H9 (cell line): Measurements from ENCODE around the gene CACHD1. TPM values are rescaled to one million over a fixed set of nuclear protein-coding genes. Genes with fewer than 3 reads are reported as not detected.

Experiments
- DNase-seq: peaks from one replicate; pipeline ENCODE4 v3.0.0-alpha.2; 2017
- H2AFZ ChIP-seq: one replicate; pipeline ENCODE4 v1.6.1; 2013; ENCODE audit warnings: mild to moderate bottlenecking, low read length, control low read depth, moderate library complexity
- H2AK5ac ChIP-seq: 2 replicates; pipeline ENCODE4 v1.6.1; 2013; ENCODE audit warnings: low read length, control low read depth, mixed read lengths; ENCODE audit not compliant: insufficient read length
- H2BK120ac ChIP-seq: one replicate; pipeline ENCODE4 v1.6.1; 2013; ENCODE audit warnings: low read depth, mild to moderate bottlenecking, low read length, control low read depth, inconsistent platforms; ENCODE audit not compliant: poor library complexity, severe bottlenecking
- H2BK12ac ChIP-seq: 2 replicates; pipeline ENCODE4 v1.6.1; 2013; ENCODE audit warnings: low read length, control low read depth, mixed read lengths, low read depth; ENCODE audit not compliant: insufficient read length
- H2BK15ac ChIP-seq: 2 replicates; pipeline ENCODE4 v1.6.1; 2013; ENCODE audit warnings: low read depth, low read length, control low read depth
- H2BK20ac ChIP-seq: one replicate; pipeline ENCODE4 v1.6.1; 2013; ENCODE audit warnings: low read depth, mild to moderate bottlenecking, low read length, control low read depth, inconsistent platforms; ENCODE audit not compliant: poor library complexity, severe bottlenecking
- H2BK5ac ChIP-seq: 2 replicates; pipeline ENCODE4 v1.6.1; 2013; ENCODE audit warnings: low read length, control low read depth, mixed read lengths; ENCODE audit not compliant: insufficient read length
- H3K14ac ChIP-seq: 2 replicates; pipeline ENCODE4 v1.6.1; 2013; ENCODE audit warnings: low read length, control low read depth; ENCODE audit not compliant: insufficient read depth
- H3K18ac ChIP-seq: 2 replicates; pipeline ENCODE4 v1.6.1; 2013; ENCODE audit warnings: low read depth, mild to moderate bottlenecking, mixed read lengths, low read length, control low read depth; ENCODE audit not compliant: insufficient read length
- H3K23ac ChIP-seq: 2 replicates; pipeline ENCODE4 v1.6.1; 2013; ENCODE audit warnings: low read length, control low read depth, mixed read lengths, low read depth; ENCODE audit not compliant: insufficient read length
- H3K23me2 ChIP-seq: 2 replicates; pipeline ENCODE4 v1.6.1; 2013; ENCODE audit warnings: low read depth, mild to moderate bottlenecking, mixed read lengths, low read length, control low read depth; ENCODE audit not compliant: insufficient read length, poor library complexity, severe bottlenecking
- H3K27ac ChIP-seq: 2 replicates; pipeline ENCODE4 v1.5.1; 2013; ENCODE audit warnings: low read length, control low read depth, mixed read lengths, low read depth; ENCODE audit not compliant: insufficient read length
- H3K27me3 ChIP-seq: 2 replicates; pipeline ENCODE4 v1.6.1; 2013; ENCODE audit warnings: low read length, control low read depth, inconsistent platforms; ENCODE audit not compliant: insufficient read depth
- H3K4ac ChIP-seq: 2 replicates; pipeline ENCODE4 v1.6.1; 2013; ENCODE audit warnings: low read depth, mild to moderate bottlenecking, control low read depth, inconsistent platforms, low read length, moderate library complexity
- H3K4me1 ChIP-seq: 2 replicates; pipeline ENCODE4 v1.6.1; 2013; ENCODE audit warnings: low read length, control low read depth, inconsistent platforms; ENCODE audit not compliant: insufficient read depth
- H3K4me2 ChIP-seq: 2 replicates; pipeline ENCODE4 v1.6.1; 2013; ENCODE audit warnings: low read length, control low read depth, mixed read lengths; ENCODE audit not compliant: insufficient read length, insufficient read depth
- H3K56ac ChIP-seq: 2 replicates; pipeline ENCODE4 v1.6.1; 2013; ENCODE audit warnings: low read depth, mild to moderate bottlenecking, mixed read lengths, low read length, control low read depth; ENCODE audit not compliant: insufficient read length
- H3K79me1 ChIP-seq: 2 replicates; pipeline ENCODE4 v1.6.1; 2013; ENCODE audit warnings: low read depth, mild to moderate bottlenecking, moderate library complexity, low read length, control low read depth, inconsistent platforms; ENCODE audit not compliant: insufficient read depth, poor library complexity, severe bottlenecking
- H3K79me2 ChIP-seq: 2 replicates; pipeline ENCODE4 v1.6.1; 2013; ENCODE audit warnings: low read length, control low read depth, inconsistent platforms; ENCODE audit not compliant: insufficient read depth
- H3K9ac ChIP-seq: 2 replicates; pipeline ENCODE4 v1.6.1; 2013; ENCODE audit warnings: low read length, control low read depth, mixed read lengths; ENCODE audit not compliant: insufficient read length; ENCODE audit errors: extremely low read depth
- H3K9me3 ChIP-seq: one replicate; pipeline ENCODE4 v1.6.1; 2013; ENCODE audit warnings: low read depth, low read length, inconsistent platforms; ENCODE audit not compliant: control insufficient read depth
- H3T11ph ChIP-seq: one replicate; pipeline ENCODE4 v1.6.1; 2013; ENCODE audit warnings: mild to moderate bottlenecking, low read length, control low read depth, inconsistent platforms
- H4K20me1 ChIP-seq: one replicate; pipeline ENCODE4 v1.6.1; 2013; ENCODE audit not compliant: control insufficient read depth, insufficient read length, insufficient read depth
- H4K5ac ChIP-seq: 2 replicates; pipeline ENCODE4 v1.6.1; 2013; ENCODE audit warnings: low read depth, mild to moderate bottlenecking, mixed read lengths, low read length, control low read depth; ENCODE audit not compliant: insufficient read length
- H4K8ac ChIP-seq: replicated peaks from 2 replicates; pipeline ENCODE4 v1.6.1; 2013; ENCODE audit warnings: low read length, control low read depth, mixed read lengths, low read depth; ENCODE audit not compliant: insufficient read length
- H4K91ac ChIP-seq: 2 replicates; pipeline ENCODE4 v1.6.1; 2013; ENCODE audit warnings: low read depth, mild to moderate bottlenecking, moderate library complexity, mixed read lengths, low read length, control low read depth; ENCODE audit not compliant: insufficient read length
- H3K27ac Mint-ChIP-seq, 3 experiments: 2 replicates in 2 of 3; 3 replicates in 1 of 3; pipeline ENCODE4 v1.8.0; 2020 to 2021; ENCODE audit warnings: mixed read lengths in 3 of 3, mild to moderate bottlenecking in 1 of 3, moderate library complexity in 1 of 3
- H3K27me3 Mint-ChIP-seq: 2 replicates; pipeline ENCODE4 v1.8.0; 2021; ENCODE audit warnings: low read depth, mild to moderate bottlenecking, moderate library complexity, mixed read lengths
- H3K36me3 Mint-ChIP-seq, 3 experiments: 2 replicates in 2 of 3; 3 replicates in 1 of 3; pipeline ENCODE4 v1.8.0; 2020 to 2021; ENCODE audit warnings: low read depth in 3 of 3, mixed read lengths in 3 of 3; ENCODE audit not compliant: insufficient read depth in 1 of 3
- H3K4me1 Mint-ChIP-seq, 2 experiments: 2 replicates each; pipeline ENCODE4 v1.8.0; 2020; ENCODE audit warnings: mixed read lengths in 2 of 2
- H3K4me3 Mint-ChIP-seq, 2 experiments: 2 replicates in 1 of 2; 3 replicates in 1 of 2; pipeline ENCODE4 v1.8.0; 2020 to 2021; ENCODE audit warnings: mild to moderate bottlenecking in 2 of 2, mixed read lengths in 2 of 2, moderate library complexity in 1 of 2
- H3K9me3 Mint-ChIP-seq, 2 experiments: 2 replicates in 1 of 2; 3 replicates in 1 of 2; pipeline ENCODE4 v1.8.0; 2020; ENCODE audit warnings: mild to moderate bottlenecking in 2 of 2, mixed read lengths in 2 of 2, moderate library complexity in 1 of 2
- CTCF ChIP-seq: fragments of 200-600 bp; sonication (generic); conservative IDR thresholded peaks from 3 replicates; pipeline ENCODE4 v1.8.0; 2021; ENCODE audit warnings: antibody characterized with exemption, mild to moderate bottlenecking
- WGBS: extraction: QIAGEN DNeasy Blood & Tissue Kit; methylation state at CpG from one replicate; pipeline ENCODE4 v1.1.7; 2013; ENCODE audit warnings: missing lambda C conversion rate, low lambda C conversion rate, mixed read lengths; ENCODE audit not compliant: insufficient read length; ENCODE audit errors: extremely low coverage; 5-methylcytosine and 5-hydroxymethylcytosine counted together
- total RNA-seq: library from RNA; stranded (reverse); gene quantifications from 2 replicates; pipeline ENCODE4 v1.2.1, GENCODE V29; 2021

Gene CACHD1
- total RNA-seq, 1 experiment from 2014 or later: 94.2 TPM

GRCh38 chr1:64599242-64599641, 129.3 kb downstream of the CACHD1 start:
- no peaks in the 10 kb centered on the region for H3K79me2 ChIP-seq
- Mint-ChIP-seq H3K4me1 (peaks cover 38 to 40% of the 10 kb centered on the region in 2 experiments), H3K9me3 (no peaks in the 10 kb centered on the region), H3K4me3 (no peak overlapping the region), H3K27me3 (no peaks in the 10 kb centered on the region), H3K27ac (no peak overlapping the region), H3K36me3 (peaks cover 24 to 44% (median 34%) of the 10 kb centered on the region in 3 experiments)
- H2BK5ac ChIP-seq: no peak overlapping the region
- H3K79me1 ChIP-seq: no peaks in the 10 kb centered on the region
- DNase-seq: no peak
- no peaks in the 10 kb centered on the region for H3K27me3 ChIP-seq
- no peak overlapping the region for H3K4ac ChIP-seq
- WGBS: 100% methylated on average over 2 of the region's 3 CpGs
- no peak overlapping the region for H3K23ac ChIP-seq
- no peak overlapping the region for H4K91ac ChIP-seq
- H3K56ac ChIP-seq: no peak overlapping the region
- no peaks in the 10 kb centered on the region for H3K23me2 ChIP-seq
- no peak overlapping the region for H2BK20ac ChIP-seq
- H2AFZ ChIP-seq: no peak overlapping the region
- H3K4me2 ChIP-seq: no peak overlapping the region
- no peak overlapping the region for H3K27ac ChIP-seq
- no peak overlapping the region for H2BK12ac ChIP-seq
- H4K20me1 ChIP-seq: no peaks in the 10 kb centered on the region
- 0 out of 2 replicates have a peak, but pooled peaks cover 2% of the 10 kb centered on the region for H3K4me1 ChIP-seq
- H3K18ac ChIP-seq: no peak overlapping the region
- no peak overlapping the region for H3K9ac ChIP-seq
- no peak overlapping the region for H2AK5ac ChIP-seq
- TF ChIP-seq CTCF: no peak
- H4K5ac ChIP-seq: no peak overlapping the region
- H4K8ac ChIP-seq: no peak overlapping the region
- H3T11ph ChIP-seq: no peak overlapping the region
- H3K9me3 ChIP-seq: no peaks in the 10 kb centered on the region
- no peak overlapping the region for H2BK15ac ChIP-seq
- H2BK120ac ChIP-seq: no peak overlapping the region
- H3K14ac ChIP-seq: no peak overlapping the region
